Subcutaneous abdominal adipose tissue (tissue), 5 donors: Measurements from ENCODE around the gene RBP7.
A peak's percentile ranks its signal among the peaks of the same experiment; 100 is the strongest.
"Not testable (repeated sequence)": the region's sequence is repeated elsewhere in the genome, so short reads cannot be mapped to it uniquely, and the experiment has no call there.

Source experiments
- H3K27ac ChIP-seq: one replicate; pipeline ENCODE4 v1.7.0; 2013; ENCODE audit warnings: low read depth, mild to moderate bottlenecking, inconsistent platforms, low read length, moderate library complexity
- H3K27me3 ChIP-seq, 5 donors: one replicate each; pipeline ENCODE4 v1.7.0; 2013; ENCODE audit warnings: low read length in 5 of 5, inconsistent platforms in 1 of 5; ENCODE audit not compliant: control insufficient read depth in 5 of 5, insufficient read depth in 4 of 5
- H3K36me3 ChIP-seq, 5 donors: one replicate each; pipeline ENCODE4 v1.7.0; 2013; ENCODE audit warnings: low read length in 5 of 5; ENCODE audit not compliant: control insufficient read depth in 5 of 5, insufficient read depth in 5 of 5
- H3K4me1 ChIP-seq, 5 donors: one replicate each; pipeline ENCODE4 v1.7.0; 2013; ENCODE audit warnings: low read length in 5 of 5, mild to moderate bottlenecking in 3 of 5, moderate library complexity in 1 of 5; ENCODE audit not compliant: control insufficient read depth in 5 of 5, insufficient read depth in 5 of 5
- H3K4me3 ChIP-seq, 5 donors: one replicate each; pipeline ENCODE4 v1.7.0; 2013; ENCODE audit warnings: low read length in 5 of 5, low read depth in 1 of 5
- H3K9ac ChIP-seq, 5 donors: one replicate each; pipeline ENCODE4 v1.7.0; 2013; ENCODE audit warnings: low read length in 5 of 5, mild to moderate bottlenecking in 4 of 5, moderate library complexity in 3 of 5
- H3K9me3 ChIP-seq, 5 donors: one replicate each; pipeline ENCODE4 v1.7.0; 2013; ENCODE audit warnings: low read length in 5 of 5; ENCODE audit not compliant: control insufficient read depth in 5 of 5
- donor health status: healthy.
- donor health status: healthy.
- donor health status: healthy.
- donor health status: healthy.
- donor health status: healthy.

Gene RBP7

GRCh38 chr1:9993561-9994075, 3.4 kb upstream of the RBP7 start:
- Histone ChIP-seq H3K27me3 (peaks cover 0 to 5% (median under 1%) of the 10 kb centered on the region in 5 donors), H3K4me1 (peaks cover 0 to 53% (median 33%) of the 10 kb centered on the region in 5 donors), H3K36me3 (no peaks in the 10 kb centered on the region), H3K9me3 (no peaks in the 10 kb centered on the region), H3K4me3 (no peak overlapping the region), H3K9ac (no peak overlapping the region), H3K27ac (peak overlapping the region; percentile 48)

- no peak overlapping the region for H3K9ac ChIP-seq
- H3K27ac ChIP-seq = no peak overlapping the region
- peaks cover 0 to 25% (median 16%) of the 10 kb centered on the region in 5 donors for H3K4me1 ChIP-seq
- peaks cover 0 to 5% (median 3%) of the 10 kb centered on the region in 5 donors for H3K27me3 ChIP-seq
- H3K9me3 ChIP-seq = no peaks in the 10 kb centered on the region
- H3K4me3 ChIP-seq = peak overlapping the region in 1 of 5 donors; percentile 27
- peaks cover 0 to 5% (median 0%) of the 10 kb centered on the region in 5 donors for H3K36me3 ChIP-seq
Observed at GRCh38 chr1:10001016-10001665, 4.1 kb downstream of the RBP7 start.

- H3K27ac ChIP-seq, H3K4me3 ChIP-seq, H3K9me3 ChIP-seq, H3K27me3 ChIP-seq, H3K9ac ChIP-seq: not testable (repeated sequence)
- Histone ChIP-seq H3K36me3 (peaks cover 0 to 19% (median 2%) of the 10 kb centered on the region in 5 donors), H3K4me1 (peaks cover 0 to 29% (median 3%) of the 10 kb centered on the region in 5 donors)
Observed at GRCh38 chr1:10005248-10005647, 8.2 kb downstream of the RBP7 start.

GRCh38 chr1:10007169-10007568, 10.1 kb downstream of the RBP7 start:
- Histone ChIP-seq H3K4me1 (peaks cover 0 to 18% (median 0%) of the 10 kb centered on the region in 5 donors), H3K4me3 (no peak overlapping the region), H3K27ac (no peak overlapping the region), H3K36me3 (peaks cover 0 to 23% (median 2%) of the 10 kb centered on the region in 5 donors), H3K9me3 (no peaks in the 10 kb centered on the region), H3K27me3 (no peaks in the 10 kb centered on the region), H3K9ac (no peak overlapping the region)

- no peak overlapping the region for H3K9ac ChIP-seq
- H3K36me3 ChIP-seq = peaks cover 0 to 20% (median 6%) of the 10 kb centered on the region in 5 donors
- peaks cover 0 to 4% (median 0%) of the 10 kb centered on the region in 5 donors for H3K4me1 ChIP-seq
- no peak overlapping the region for H3K27ac ChIP-seq
- no peaks in the 10 kb centered on the region for H3K27me3 ChIP-seq
- no peak overlapping the region for H3K4me3 ChIP-seq
- no peaks in the 10 kb centered on the region for H3K9me3 ChIP-seq
Observed at GRCh38 chr1:10014016-10014415, 17.0 kb downstream of the RBP7 start.

- H3K36me3 ChIP-seq = peaks cover 0 to 7% (median 3%) of the 10 kb centered on the region in 5 donors
- H3K4me1 ChIP-seq = peaks cover 0 to 4% (median 0%) of the 10 kb centered on the region in 5 donors
- H3K9ac ChIP-seq = no peak overlapping the region
- no peaks in the 10 kb centered on the region for H3K9me3 ChIP-seq
- H3K4me3 ChIP-seq = no peak overlapping the region
- peaks cover 0 to 2% (median 0%) of the 10 kb centered on the region in 5 donors for H3K27me3 ChIP-seq
- H3K27ac ChIP-seq = no peak overlapping the region
Observed at GRCh38 chr1:10019561-10019960, 22.5 kb downstream of the RBP7 start.

- no peak overlapping the region for H3K9ac ChIP-seq
- H3K27ac ChIP-seq = no peak overlapping the region
- H3K36me3 ChIP-seq = peaks cover 0 to 4% (median 0%) of the 10 kb centered on the region in 5 donors
- no peaks in the 10 kb centered on the region for H3K9me3 ChIP-seq
- H3K4me1 ChIP-seq = peaks cover 0 to 4% (median 0%) of the 10 kb centered on the region in 5 donors
- H3K27me3 ChIP-seq = peaks cover 0 to 2% (median 0%) of the 10 kb centered on the region in 5 donors
- no peak overlapping the region for H3K4me3 ChIP-seq
Observed at GRCh38 chr1:10020086-10020485, 23.1 kb downstream of the RBP7 start.

- not testable (repeated sequence) for H3K9ac ChIP-seq, H3K27ac ChIP-seq, H3K9me3 ChIP-seq, H3K36me3 ChIP-seq, H3K27me3 ChIP-seq, H3K4me1 ChIP-seq, H3K4me3 ChIP-seq
Observed at GRCh38 chr1:10020678-10021077, 23.6 kb downstream of the RBP7 start.

- H3K9ac ChIP-seq, H3K9me3 ChIP-seq, H3K4me3 ChIP-seq, H3K27me3 ChIP-seq, H3K27ac ChIP-seq, H3K4me1 ChIP-seq, H3K36me3 ChIP-seq: not testable (repeated sequence)
Observed at GRCh38 chr1:10021992-10022391, 25.0 kb downstream of the RBP7 start.

GRCh38 chr1:10022656-10023055, 25.6 kb downstream of the RBP7 start:
- no peaks in the 10 kb centered on the region for H3K4me1 ChIP-seq
- H3K9ac ChIP-seq = no peak overlapping the region
- H3K27ac ChIP-seq = no peak overlapping the region
- H3K27me3 ChIP-seq = peaks cover 0 to 2% (median 0%) of the 10 kb centered on the region in 5 donors
- H3K9me3 ChIP-seq = no peaks in the 10 kb centered on the region
- no peak overlapping the region for H3K4me3 ChIP-seq
- H3K36me3 ChIP-seq = no peaks in the 10 kb centered on the region
